Amniotic epithelial cell (primary cell): ENCODE measurements around the gene GLRB.
A peak's percentile ranks its signal among the peaks of the same experiment; 100 is the strongest.
"Not testable (repeated sequence)": the region's sequence is repeated elsewhere in the genome, so short reads cannot be mapped to it uniquely, and the experiment has no call there.

Source experiments
- DNase-seq: peaks from one replicate; pipeline ENCODE4 v3.0.0-alpha.2; 2010; ENCODE audit warnings: low read depth

The GLRB gene

DNA sequence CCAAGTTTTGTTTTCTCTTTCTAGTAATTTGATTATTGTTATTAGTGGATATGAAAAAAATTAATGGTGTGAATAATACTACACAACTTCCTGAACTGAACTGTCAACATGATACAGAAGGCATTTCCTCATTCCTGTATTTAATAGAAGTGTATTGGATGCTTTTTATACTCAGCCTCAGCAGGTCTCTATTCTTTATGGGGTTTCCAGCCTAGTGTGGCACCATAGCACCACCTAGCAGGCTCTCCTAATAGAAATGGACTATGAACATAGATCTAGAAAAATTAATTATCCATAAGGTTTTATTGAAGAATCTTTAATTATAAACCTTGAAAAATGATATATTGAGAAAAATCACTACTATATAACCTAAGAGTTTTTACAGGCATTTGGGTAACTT is 52.4 kb downstream of the GLRB start:
- DNase-seq = peak; percentile 48

DNA sequence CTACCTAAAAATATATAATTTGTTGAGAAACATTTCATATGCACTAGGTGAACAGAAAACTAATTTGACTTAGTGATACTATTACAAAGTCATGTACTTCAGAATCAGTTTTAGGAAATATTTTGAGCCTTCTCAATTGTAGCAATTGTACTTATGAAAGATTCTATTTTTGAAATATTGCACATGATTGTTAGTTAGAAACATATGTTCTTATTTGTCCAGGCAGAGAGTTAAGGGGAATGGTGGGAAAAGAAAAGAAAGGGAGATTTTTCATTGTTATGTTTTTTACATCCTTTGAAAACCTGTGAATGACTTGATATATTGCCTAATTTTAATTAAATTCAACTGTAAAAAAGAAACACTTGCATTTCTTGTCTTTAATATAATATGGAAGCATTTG is 66.0 kb downstream of the GLRB start:
- DNase-seq = no peak

DNA sequence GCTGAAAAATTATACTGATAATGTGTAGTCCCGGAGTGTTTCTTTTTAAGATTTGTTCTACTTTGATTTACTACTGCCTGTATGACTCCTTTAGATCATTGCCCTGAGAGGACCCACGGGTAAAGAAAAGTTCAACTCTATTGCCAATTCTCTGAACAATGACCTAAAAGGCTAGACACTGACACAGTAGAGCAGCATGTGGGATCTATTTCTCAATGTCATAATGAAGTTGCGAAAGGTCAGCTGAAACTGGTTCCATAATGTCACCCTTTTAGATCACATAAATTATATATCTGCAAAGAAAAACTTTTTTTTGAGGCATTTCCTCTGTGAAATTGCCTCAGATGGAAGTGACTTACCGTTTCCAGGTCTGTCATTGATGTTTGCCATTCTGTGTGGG is 67.4 kb downstream of the GLRB start:
- no peak for DNase-seq

DNA sequence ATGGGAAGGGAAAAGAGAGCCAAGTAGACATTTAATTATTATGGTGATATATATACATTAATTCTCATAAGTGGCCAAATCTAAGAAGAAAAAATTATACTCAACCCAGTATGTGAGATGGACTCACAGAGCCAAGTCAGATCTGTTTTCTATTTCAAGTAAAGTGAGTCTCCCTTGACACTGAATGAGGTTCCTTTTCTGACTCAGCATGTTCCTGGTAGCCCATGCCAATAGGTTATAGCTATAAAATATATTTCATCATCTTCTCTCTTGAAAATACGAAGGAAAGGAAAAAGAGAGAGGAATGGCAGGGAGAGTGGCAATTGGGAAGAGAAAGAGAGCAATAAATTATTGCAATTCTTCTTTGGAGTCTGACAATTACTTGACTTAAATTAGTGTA is 75.8 kb downstream of the GLRB start:
- DNase-seq = peak; percentile 3

DNA sequence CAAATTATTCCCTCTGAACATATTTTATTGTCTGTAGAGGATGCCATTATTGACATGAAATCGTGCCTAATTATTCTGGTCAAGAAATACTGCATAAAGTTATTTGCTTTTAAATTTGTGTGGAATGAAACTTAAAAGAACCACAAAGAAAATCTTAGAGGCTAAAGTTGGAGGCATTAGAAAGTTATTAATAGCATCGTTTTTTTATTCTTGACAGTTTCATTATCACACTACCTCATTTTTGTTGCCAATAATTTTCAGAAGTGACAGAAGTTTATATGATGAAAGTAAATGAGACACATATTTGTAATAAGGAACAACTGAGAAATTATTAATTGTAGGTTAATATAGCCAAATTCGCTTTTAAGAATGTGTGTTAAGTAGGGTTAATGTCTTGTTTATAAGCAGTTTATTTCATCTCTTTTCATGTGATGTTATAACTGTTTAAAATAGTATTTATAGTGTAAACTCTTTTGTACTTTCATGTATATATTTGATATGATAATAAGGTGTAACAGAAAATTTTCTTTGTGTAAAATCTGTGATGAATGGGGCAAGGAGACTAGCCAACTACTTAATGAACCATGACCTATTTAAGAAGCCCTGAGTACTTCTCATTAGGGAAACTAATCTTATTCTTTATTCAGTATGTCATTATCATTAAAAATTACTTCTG is 90.1 kb downstream of the GLRB start:
- DNase-seq = no peak

GRCh38 chr4:157170321-157170720 is 94.4 kb downstream of the GLRB start:
- no peak for DNase-seq

DNA sequence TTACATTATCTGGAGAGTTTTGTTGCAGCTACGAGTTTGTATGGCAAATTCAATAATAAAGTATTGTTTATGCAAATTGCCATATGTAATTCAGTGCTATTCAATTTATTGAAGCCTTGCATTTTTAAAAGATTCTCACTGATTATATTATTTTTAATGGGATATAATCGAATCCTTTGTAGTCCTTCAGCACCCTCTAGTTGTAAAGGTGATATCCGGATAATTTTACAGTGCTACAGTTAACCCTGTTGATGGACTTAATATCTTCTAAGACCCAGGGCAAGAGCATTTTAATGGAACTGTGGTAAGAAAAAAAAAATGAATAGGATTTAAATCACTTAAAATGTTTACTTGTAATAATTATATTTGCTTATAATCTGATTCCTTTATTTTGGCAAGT is 96.1 kb downstream of the GLRB start:
- peak; percentile 16 for DNase-seq

DNA sequence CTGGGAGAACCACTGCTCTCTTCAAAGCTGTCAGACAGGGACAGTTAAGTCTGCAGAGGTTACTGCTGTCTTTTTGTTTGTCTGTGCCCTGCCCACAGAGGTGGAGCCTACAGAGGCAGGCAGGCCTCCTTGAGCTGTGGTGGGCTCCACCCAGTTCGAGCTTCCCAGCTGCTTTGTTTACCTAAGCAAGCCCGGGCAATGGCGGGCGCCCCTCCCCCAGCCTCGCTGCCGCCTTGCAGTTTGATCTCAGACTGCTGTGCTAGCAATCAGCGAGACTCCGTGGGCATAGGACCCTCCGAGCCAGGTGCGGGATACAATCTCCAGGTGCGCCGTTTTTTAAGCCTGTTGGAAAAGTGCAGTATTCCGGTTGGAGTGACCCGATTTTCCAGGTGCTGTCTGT is 104.3 kb downstream of the GLRB start:
- DNase-seq = not testable (repeated sequence)

DNA sequence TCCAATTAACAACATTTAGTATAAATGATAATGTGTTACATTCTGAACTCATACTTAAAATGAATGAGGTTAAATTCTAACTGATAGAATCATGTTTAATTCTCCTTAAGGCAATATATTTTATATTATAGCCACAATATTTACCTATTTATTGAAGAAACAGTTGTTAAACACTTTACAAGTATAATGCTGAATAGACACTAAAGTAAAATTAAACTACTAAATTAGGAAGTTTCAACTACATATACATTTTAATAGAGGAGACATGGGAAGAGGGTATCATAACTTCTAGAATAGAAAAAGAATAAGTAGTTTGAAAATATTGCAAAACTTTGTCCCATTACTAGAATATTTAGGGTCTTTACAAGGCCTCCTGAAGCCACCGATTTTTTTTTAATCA is 108.3 kb downstream of the GLRB start:
- no peak for DNase-seq

DNA sequence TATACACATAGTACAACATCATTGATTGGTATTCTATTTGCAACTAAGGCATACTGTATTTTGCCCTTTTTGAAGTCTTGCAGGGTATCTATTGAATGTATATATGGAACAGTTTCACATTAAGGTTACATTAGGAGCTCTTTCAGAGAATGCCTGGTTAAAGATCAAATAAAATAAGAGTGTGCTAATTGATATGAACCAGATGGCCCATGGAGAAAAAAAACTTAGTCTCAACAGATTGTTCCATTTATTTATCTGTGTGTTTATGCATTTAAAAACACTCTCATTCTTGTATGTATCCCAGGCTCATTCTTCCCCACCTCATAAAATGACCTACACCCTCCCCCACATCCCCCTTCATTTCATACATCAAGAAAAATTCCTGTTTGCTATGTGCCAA is 109.4 kb downstream of the GLRB start:
- DNase-seq = no peak

GRCh38 chr4:157195374-157195773 is 119.4 kb downstream of the GLRB start:
- no peak for DNase-seq

GRCh38 chr4:157196046-157196445 is 120.1 kb downstream of the GLRB start:
- DNase-seq = no peak

DNA sequence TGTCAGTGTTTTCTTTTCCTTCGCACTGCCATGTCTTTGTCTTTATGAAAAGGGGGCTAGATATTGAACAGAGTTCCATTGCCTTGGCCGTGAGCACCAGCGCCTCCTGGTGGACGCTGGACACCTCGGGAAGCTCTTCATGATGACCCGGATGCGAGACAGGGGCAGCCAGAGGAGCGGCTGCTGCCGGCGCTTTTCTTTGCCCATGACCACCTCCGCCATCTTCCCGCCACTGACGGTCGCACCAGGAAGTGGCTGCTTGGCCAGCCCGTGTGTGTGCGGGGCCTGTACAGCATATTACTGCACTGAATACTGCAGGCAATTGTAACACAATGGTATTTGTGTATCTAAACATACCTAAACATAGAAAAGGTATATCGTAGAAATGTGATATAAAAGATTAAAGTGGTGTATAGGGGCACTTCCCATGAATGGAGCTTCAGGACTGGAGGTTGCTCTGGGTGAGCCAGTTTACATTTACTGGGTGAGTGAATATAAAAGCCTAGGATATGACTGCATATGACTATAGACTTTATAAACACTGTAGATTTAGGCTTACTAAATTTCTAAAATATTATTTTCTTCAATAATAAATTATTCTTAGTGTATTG is 128.8 kb downstream of the GLRB start:
- peak; percentile 4 for DNase-seq

DNA sequence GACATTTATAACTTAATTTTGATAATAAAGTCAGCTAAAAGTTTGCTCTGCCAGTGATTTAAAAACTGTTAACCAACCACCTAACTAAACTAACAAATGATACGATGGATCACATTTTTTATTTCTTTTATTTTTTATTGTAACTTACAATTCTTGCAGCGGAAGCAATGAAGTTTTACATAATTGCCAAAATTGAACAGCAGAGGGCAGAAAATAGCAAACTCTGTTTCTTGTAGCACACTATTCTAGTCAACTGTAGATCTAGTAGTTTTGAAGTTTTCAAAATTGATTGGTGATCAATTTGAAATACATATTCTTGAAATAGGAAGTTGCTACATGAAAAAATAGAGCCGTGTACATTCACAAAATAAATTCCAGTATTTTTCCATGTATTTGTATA is 141.8 kb downstream of the GLRB start:
- peak; percentile 29 for DNase-seq

DNA sequence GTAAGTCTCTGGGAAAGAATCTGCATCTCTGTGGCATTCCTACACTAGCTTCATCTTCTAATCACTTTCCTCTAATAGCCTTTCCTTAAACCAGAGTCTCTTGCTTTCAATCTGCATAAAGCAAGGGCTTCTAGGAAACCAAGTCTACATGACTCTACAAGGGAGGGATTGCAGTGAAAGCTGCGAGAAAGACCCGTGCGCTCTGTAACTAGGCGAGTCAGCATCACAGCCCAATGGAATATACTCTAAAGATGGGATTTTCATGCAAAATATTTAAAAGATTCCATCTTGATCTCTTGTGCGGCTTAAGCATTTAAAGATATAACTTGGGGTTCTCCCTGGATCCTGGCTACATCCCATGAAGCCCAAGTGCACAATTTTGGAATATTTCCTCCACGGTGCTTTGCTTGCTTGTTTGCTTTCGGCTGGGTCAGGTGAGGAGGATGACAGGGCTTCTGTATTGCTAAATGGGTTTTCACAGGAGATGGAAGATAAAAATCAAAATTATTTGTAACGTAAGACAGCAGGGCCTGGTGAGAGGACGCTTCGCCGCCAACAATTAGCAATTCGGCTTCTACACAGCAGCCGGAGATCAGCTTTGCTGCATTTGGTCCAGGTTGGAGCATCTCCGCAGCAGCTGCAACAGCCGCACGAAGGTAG is 143.9 kb downstream of the GLRB start:
- no peak for DNase-seq

DNA sequence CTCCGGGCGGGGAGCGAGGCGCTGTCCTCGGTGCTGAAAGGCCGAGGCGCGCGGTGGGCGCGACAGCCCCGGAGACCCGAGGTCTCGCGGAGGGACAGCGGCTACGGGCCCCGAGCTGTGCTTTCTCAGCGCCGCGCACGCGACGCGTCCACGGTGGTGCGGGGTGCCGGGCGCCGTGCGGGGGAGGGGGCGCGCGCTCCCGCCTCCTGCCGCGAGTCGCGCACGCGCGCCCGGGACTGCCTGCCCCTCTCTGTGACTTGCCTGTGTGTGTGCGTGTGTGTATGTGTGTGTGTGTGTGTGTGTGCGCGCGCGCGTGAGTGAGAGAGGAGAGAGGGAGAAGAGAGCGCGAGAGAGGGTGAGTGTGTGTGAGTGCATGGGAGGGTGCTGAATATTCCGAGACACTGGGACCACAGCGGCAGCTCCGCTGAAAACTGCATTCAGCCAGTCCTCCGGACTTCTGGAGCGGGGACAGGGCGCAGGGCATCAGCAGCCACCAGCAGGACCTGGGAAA is 144.5 kb downstream of the GLRB start, which contains the start of gene GRIA2:
GRIA2 (plus strand) TSS at position 358 of the 511 bp plus-strand sequence. CDS start 315 bp downstream, outside the sequence.
- peak; percentile 45 for DNase-seq

DNA sequence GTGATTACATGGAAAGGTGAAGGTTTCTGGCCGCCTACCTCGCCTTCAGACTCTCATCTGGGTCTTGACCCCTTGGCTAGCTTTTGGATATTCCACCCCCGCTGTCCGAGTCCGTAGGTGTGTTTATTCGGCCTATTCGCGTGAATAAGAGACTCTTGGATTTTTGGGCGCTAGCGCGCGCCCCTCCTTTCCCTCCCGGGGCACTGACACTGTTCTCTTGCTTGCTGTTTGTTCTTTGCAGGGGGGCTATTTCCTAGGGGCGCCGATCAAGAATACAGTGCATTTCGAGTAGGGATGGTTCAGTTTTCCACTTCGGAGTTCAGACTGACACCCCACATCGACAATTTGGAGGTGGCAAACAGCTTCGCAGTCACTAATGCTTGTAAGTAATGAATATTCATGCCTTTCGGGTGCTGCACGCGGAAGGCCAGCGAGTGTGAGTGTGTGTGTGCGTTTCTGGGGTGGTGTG is 145.5 kb downstream of the GLRB start:
- no peak for DNase-seq
